Measurements from ENCODE around the gene CYP2J2.

GRCh38 chr1:59973719-59974118, 47.1 kb upstream of the CYP2J2 start:
- no peak for TF ChIP-seq CTCF (IDR thresholded peaks at IDR 0.05; ENCODE audit: poor library complexity, severe bottlenecking)
- no peak for TF ChIP-seq EZH2 (IDR thresholded peaks at IDR 0.05; ENCODE audit: borderline replicate concordance, insufficient read depth, low read length, poor library complexity, severe bottlenecking)
- TF ChIP-seq EP300 (conservative IDR thresholded peaks at IDR 0.05; ENCODE audit: poor library complexity, severe bottlenecking), result no peak
- no peak for TF ChIP-seq RAD21 (conservative IDR thresholded peaks at IDR 0.05)
- TF ChIP-seq POLR2AphosphoS5 (IDR thresholded peaks at IDR 0.05), result no peak

Measured in neural cell (in vitro differentiated cells).